ENCODE data around the gene CDIP1. TPM values are rescaled to one million over a fixed set of nuclear protein-coding genes. Genes with fewer than 3 reads are reported as not detected.
A peak's percentile ranks its signal among the peaks of the same experiment; 100 is the strongest.

CDIP1 gene
- total RNA-seq, 1 experiment from 2014 or later, result 49.7 TPM

DNA sequence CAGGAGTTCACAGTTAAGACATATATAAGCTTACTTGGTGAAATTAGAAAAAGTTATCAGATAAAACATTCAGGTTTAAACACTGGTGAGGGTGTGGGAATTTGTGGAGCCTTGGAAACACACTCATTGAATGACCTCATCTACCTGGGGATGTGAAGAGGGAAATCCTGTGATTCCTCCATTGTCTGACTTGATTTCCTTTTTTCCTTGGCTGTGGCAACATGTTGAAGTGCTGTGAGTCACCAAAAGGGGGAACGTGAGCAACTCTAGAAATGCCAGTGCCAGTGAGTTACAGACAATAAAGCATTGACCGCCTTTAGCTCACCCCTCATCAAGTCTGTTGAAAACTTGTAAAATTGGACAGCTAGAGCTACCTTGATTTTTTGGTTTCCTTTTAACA lies 60.6 kb downstream of the CDIP1 start:
- Histone ChIP-seq H3K18ac (ENCODE audit: insufficient read length, low read depth, low read length) (no peak overlapping the region), H4K20me1 (ENCODE audit: control insufficient read depth, insufficient read depth, insufficient read length) (no peaks in the 10 kb centered on the region), H3K4ac (ENCODE audit: low read depth, low read length) (no peak overlapping the region), H3K79me2 (ENCODE audit: insufficient read depth, low read length) (no peaks in the 10 kb centered on the region; the same call in 1 of the 2 replicates), H3T11ph (ENCODE audit: low read length) (no peak overlapping the region), H3K9ac (ENCODE audit: extremely low read depth, insufficient read length, low read length) (no peak overlapping the region), H3K27me3 (ENCODE audit: insufficient read depth, low read length) (no peaks in the 10 kb centered on the region), H3K4me1 (ENCODE audit: insufficient read depth, low read length) (no peaks in the 10 kb centered on the region; the same call in 1 of the 2 replicates), H4K5ac (ENCODE audit: insufficient read length, low read depth, low read length) (no peak overlapping the region), H2AK5ac (ENCODE audit: insufficient read length, low read length) (no peak overlapping the region), H3K23ac (ENCODE audit: insufficient read length, low read depth, low read length) (no peak overlapping the region), H2BK12ac (ENCODE audit: insufficient read length, low read depth, low read length) (no peak overlapping the region), H2BK5ac (ENCODE audit: insufficient read length, low read length) (no peak overlapping the region), H2BK15ac (ENCODE audit: low read depth, low read length) (no peak overlapping the region), H3K56ac (ENCODE audit: insufficient read length, low read depth, low read length) (no peak overlapping the region), H3K79me1 (ENCODE audit: insufficient read depth, low read depth, low read length, poor library complexity, severe bottlenecking) (peaks cover 3% of the 10 kb centered on the region), H3K27ac (ENCODE audit: insufficient read length, low read depth, low read length) (no peak overlapping the region), H2BK120ac (ENCODE audit: low read depth, low read length, poor library complexity, severe bottlenecking) (no peak overlapping the region), H3K4me2 (ENCODE audit: insufficient read depth, insufficient read length, low read length) (no peak overlapping the region), H3K23me2 (ENCODE audit: insufficient read length, low read depth, low read length, poor library complexity, severe bottlenecking) (peaks cover 12% of the 10 kb centered on the region), H2BK20ac (ENCODE audit: low read depth, low read length, poor library complexity, severe bottlenecking) (no peak overlapping the region), H3K14ac (ENCODE audit: insufficient read depth, low read length) (no peak overlapping the region), H4K8ac (replicated peaks; ENCODE audit: insufficient read length, low read depth, low read length) (no peak overlapping the region), H3K9me3 (ENCODE audit: control insufficient read depth, low read depth, low read length) (no peaks in the 10 kb centered on the region), H4K91ac (ENCODE audit: insufficient read length, low read depth, low read length) (no peak overlapping the region), H2AFZ (ENCODE audit: low read length) (no peak overlapping the region)
- Mint-ChIP-seq H3K36me3 (ENCODE audit: insufficient read depth in 1 of 3, low read depth in 3 of 3) (peaks cover 7 to 17% (median 10%) of the 10 kb centered on the region in 3 experiments), H3K4me3 (peak overlapping the region; percentile 77 to 82), H3K27ac (no peak overlapping the region), H3K4me1 (peaks cover 18 to 25% of the 10 kb centered on the region in 2 experiments), H3K9me3 (peaks cover 10 to 14% of the 10 kb centered on the region in 2 experiments), H3K27me3 (ENCODE audit: low read depth) (peaks cover 10% of the 10 kb centered on the region)
- TF ChIP-seq, protein P1, sequence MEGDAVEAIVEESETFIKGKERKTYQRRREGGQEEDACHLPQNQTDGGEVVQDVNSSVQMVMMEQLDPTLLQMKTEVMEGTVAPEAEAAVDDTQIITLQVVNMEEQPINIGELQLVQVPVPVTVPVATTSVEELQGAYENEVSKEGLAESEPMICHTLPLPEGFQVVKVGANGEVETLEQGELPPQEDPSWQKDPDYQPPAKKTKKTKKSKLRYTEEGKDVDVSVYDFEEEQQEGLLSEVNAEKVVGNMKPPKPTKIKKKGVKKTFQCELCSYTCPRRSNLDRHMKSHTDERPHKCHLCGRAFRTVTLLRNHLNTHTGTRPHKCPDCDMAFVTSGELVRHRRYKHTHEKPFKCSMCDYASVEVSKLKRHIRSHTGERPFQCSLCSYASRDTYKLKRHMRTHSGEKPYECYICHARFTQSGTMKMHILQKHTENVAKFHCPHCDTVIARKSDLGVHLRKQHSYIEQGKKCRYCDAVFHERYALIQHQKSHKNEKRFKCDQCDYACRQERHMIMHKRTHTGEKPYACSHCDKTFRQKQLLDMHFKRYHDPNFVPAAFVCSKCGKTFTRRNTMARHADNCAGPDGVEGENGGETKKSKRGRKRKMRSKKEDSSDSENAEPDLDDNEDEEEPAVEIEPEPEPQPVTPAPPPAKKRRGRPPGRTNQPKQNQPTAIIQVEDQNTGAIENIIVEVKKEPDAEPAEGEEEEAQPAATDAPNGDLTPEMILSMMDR (conservative IDR thresholded peaks at IDR 0.05), result peak; percentile 50
- DNase-seq, result no peak
- no CpG with 5 or more reads among the region's 2 CpGs for WGBS (ENCODE audit: extremely low coverage, insufficient read length, low lambda C conversion rate)
